GM23338 (cell line): Measurements from ENCODE around the gene CDC42BPA. TPM values are rescaled to one million over a fixed set of nuclear protein-coding genes. Genes with fewer than 3 reads are reported as not detected.

ENCODE experiments used
- ATAC-seq: fragments of 200-7000 bp; cut with Tn5 transposase; 3 replicates; pipeline ENCODE4 v1.9.1; 2020
- DNase-seq: peaks from one replicate; pipeline ENCODE4 v3.0.0-alpha.2; 2015; ENCODE audit warnings: low spot score
- H2AFZ ChIP-seq: fragments of 200-600 bp; sonication (generic); 2 replicates; pipeline ENCODE4 v1.8.0; 2016; ENCODE audit warnings: antibody characterized with exemption, mild to moderate bottlenecking, moderate library complexity
- H3F3A ChIP-seq: fragments of 200-600 bp; sonication (generic); replicated peaks from 2 replicates; pipeline ENCODE4 v1.8.0; 2017; ENCODE audit warnings: antibody characterized with exemption, mixed run types, low read depth
- H3K27ac ChIP-seq: fragments of 200-600 bp; sonication (generic); 2 replicates; pipeline ENCODE4 v1.6.1; 2016; ENCODE audit warnings: low read depth
- H3K27me3 ChIP-seq: fragments of 200-600 bp; sonication (generic); 2 replicates; pipeline ENCODE4 v1.8.0; 2016; ENCODE audit warnings: mild to moderate bottlenecking, mixed run types, moderate library complexity; ENCODE audit not compliant: insufficient read depth
- H3K36me3 ChIP-seq: fragments of 200-600 bp; sonication (generic); 2 replicates; pipeline ENCODE4 v1.8.0; 2016; ENCODE audit warnings: mild to moderate bottlenecking; ENCODE audit not compliant: insufficient read depth
- H3K4me1 ChIP-seq: fragments of 200-600 bp; sonication (generic); 2 replicates; pipeline ENCODE4 v1.8.0; 2016; ENCODE audit warnings: mild to moderate bottlenecking, moderate library complexity; ENCODE audit not compliant: insufficient read depth
- H3K4me2 ChIP-seq: fragments of 200-600 bp; sonication (generic); 2 replicates; pipeline ENCODE4 v1.7.1; 2017; ENCODE audit warnings: mixed run types
- H3K4me3 ChIP-seq: fragments of 200-600 bp; sonication (generic); 2 replicates; pipeline ENCODE4 v1.6.1; 2016; ENCODE audit warnings: mixed run types
- H3K79me2 ChIP-seq: fragments of 200-600 bp; sonication (generic); replicated peaks from 2 replicates; pipeline ENCODE4 v1.8.0; 2017; ENCODE audit warnings: mild to moderate bottlenecking; ENCODE audit not compliant: insufficient read depth
- H3K9me2 ChIP-seq: fragments of 200-600 bp; sonication (generic); 2 replicates; pipeline ENCODE4 v1.8.0; 2017; ENCODE audit not compliant: insufficient read depth
- H4K20me1 ChIP-seq: fragments of 200-600 bp; sonication (generic); replicated peaks from 2 replicates; pipeline ENCODE4 v1.8.0; 2017; ENCODE audit warnings: mild to moderate bottlenecking; ENCODE audit not compliant: insufficient read depth
- H3K27ac Mint-ChIP-seq: 2 replicates; pipeline ENCODE4 v1.8.0; 2020; ENCODE audit warnings: inconsistent platforms, mild to moderate bottlenecking, moderate library complexity, mixed read lengths
- H3K27me3 Mint-ChIP-seq: 3 replicates; pipeline ENCODE4 v1.8.0; 2022; ENCODE audit warnings: low read depth, mild to moderate bottlenecking, moderate library complexity, mixed read lengths, inconsistent platforms; ENCODE audit not compliant: insufficient read depth, poor library complexity
- H3K36me3 Mint-ChIP-seq: 3 replicates; pipeline ENCODE4 v1.8.0; 2021; ENCODE audit warnings: low read depth, mild to moderate bottlenecking, inconsistent platforms, moderate library complexity, mixed read lengths
- H3K4me1 Mint-ChIP-seq: 3 replicates; pipeline ENCODE4 v1.8.0; 2020; ENCODE audit warnings: mild to moderate bottlenecking, inconsistent platforms, mixed read lengths
- H3K4me3 Mint-ChIP-seq: 3 replicates; pipeline ENCODE4 v1.8.0; 2021; ENCODE audit warnings: moderate library complexity, mild to moderate bottlenecking, inconsistent platforms, mixed read lengths
- H3K9me3 Mint-ChIP-seq: 3 replicates; pipeline ENCODE4 v1.8.0; 2020; ENCODE audit warnings: moderate library complexity, mild to moderate bottlenecking, inconsistent platforms, mixed read lengths
- CREB1 ChIP-seq: fragments of 250-450 bp; sonication (Bioruptor Pico); IDR thresholded peaks from 2 replicates; pipeline ENCODE4 v1.5.0; 2020; ENCODE audit warnings: low read depth, mild to moderate bottlenecking, moderate library complexity
- ETS1 ChIP-seq: IDR thresholded peaks from 2 replicates; pipeline ENCODE4 v1.6.1; 2016; ENCODE audit warnings: antibody characterized with exemption
- EZH2 ChIP-seq: fragments of 200-600 bp; sonication (generic); IDR thresholded peaks from one replicate; pipeline ENCODE4 v1.8.0; 2017; ENCODE audit warnings: antibody characterized with exemption, mild to moderate bottlenecking, low read depth; ENCODE audit not compliant: unreplicated experiment
- NANOG ChIP-seq: IDR thresholded peaks from 2 replicates; pipeline ENCODE4 v1.6.1; 2016; ENCODE audit warnings: antibody characterized with exemption, borderline replicate concordance
- POLR2AphosphoS5 ChIP-seq: IDR thresholded peaks from 2 replicates; pipeline ENCODE4 v1.6.1; 2016; ENCODE audit warnings: antibody characterized with exemption, low read depth
- polyA plus RNA-seq: library from polyadenylated mRNA; unstranded; fragments of >200 nt; fragmentation: Nextera tagmentation; extraction: Ambion mirVana; gene quantifications from 2 replicates; pipeline ENCODE4 v1.2.1, GENCODE V29; 2016
- total RNA-seq: library from RNA; depleted of rRNA; stranded (reverse); fragments of >200 nt; shearing (Covaris generic); gene quantifications from 2 replicates; pipeline ENCODE4 v1.2.3, GENCODE V29; 2014
- TF ChIP-seq, protein P1 (sequence below): fragments of 250-450 bp; sonication (Bioruptor Pico); IDR thresholded peaks from 2 replicates; pipeline ENCODE4 v1.5.0; 2020; ENCODE audit warnings: mild to moderate bottlenecking, moderate library complexity

Gene CDC42BPA
- total and polyA plus RNA-seq, 2 experiments from 2014 or later = 17.7 to 40.1 TPM

DNA sequence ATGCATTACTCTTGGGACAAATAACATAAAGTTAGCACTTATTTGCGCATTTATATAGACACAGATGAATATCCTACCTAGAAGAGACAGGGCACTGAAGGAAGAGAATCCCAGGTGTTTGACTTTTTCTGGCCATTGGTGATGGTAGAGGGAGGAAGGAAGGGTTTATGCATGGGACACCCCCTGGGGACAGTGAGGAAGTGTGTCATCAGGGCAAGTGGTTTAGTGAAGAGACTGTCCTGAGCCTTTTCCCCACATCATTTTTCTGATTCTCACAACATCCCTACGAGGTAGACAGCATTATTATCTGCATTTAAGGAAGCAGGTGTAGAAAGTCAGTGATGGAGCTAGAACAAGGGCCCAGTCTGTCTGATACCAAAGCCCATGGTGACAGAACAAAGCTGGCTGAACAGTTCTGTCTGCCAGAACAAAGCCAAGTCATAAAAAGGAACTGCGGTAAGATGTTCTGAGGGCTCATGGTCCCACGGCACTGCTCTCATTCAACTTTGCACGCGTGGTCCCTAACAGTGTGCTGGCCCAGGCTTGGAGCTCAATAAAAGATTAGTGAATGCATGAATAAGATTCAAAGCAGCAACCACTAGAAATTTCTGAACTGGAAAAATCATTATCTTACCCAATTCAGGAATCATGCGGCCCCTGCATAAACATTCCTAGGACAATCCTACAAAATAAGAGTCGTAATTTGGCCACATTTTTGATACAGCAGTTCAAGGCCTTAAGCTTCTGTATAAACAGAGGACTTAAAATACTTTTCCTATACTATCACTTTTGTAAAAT is 12.2 kb upstream of the CDC42BPA start (continued):
- TF ChIP-seq, protein P1, sequence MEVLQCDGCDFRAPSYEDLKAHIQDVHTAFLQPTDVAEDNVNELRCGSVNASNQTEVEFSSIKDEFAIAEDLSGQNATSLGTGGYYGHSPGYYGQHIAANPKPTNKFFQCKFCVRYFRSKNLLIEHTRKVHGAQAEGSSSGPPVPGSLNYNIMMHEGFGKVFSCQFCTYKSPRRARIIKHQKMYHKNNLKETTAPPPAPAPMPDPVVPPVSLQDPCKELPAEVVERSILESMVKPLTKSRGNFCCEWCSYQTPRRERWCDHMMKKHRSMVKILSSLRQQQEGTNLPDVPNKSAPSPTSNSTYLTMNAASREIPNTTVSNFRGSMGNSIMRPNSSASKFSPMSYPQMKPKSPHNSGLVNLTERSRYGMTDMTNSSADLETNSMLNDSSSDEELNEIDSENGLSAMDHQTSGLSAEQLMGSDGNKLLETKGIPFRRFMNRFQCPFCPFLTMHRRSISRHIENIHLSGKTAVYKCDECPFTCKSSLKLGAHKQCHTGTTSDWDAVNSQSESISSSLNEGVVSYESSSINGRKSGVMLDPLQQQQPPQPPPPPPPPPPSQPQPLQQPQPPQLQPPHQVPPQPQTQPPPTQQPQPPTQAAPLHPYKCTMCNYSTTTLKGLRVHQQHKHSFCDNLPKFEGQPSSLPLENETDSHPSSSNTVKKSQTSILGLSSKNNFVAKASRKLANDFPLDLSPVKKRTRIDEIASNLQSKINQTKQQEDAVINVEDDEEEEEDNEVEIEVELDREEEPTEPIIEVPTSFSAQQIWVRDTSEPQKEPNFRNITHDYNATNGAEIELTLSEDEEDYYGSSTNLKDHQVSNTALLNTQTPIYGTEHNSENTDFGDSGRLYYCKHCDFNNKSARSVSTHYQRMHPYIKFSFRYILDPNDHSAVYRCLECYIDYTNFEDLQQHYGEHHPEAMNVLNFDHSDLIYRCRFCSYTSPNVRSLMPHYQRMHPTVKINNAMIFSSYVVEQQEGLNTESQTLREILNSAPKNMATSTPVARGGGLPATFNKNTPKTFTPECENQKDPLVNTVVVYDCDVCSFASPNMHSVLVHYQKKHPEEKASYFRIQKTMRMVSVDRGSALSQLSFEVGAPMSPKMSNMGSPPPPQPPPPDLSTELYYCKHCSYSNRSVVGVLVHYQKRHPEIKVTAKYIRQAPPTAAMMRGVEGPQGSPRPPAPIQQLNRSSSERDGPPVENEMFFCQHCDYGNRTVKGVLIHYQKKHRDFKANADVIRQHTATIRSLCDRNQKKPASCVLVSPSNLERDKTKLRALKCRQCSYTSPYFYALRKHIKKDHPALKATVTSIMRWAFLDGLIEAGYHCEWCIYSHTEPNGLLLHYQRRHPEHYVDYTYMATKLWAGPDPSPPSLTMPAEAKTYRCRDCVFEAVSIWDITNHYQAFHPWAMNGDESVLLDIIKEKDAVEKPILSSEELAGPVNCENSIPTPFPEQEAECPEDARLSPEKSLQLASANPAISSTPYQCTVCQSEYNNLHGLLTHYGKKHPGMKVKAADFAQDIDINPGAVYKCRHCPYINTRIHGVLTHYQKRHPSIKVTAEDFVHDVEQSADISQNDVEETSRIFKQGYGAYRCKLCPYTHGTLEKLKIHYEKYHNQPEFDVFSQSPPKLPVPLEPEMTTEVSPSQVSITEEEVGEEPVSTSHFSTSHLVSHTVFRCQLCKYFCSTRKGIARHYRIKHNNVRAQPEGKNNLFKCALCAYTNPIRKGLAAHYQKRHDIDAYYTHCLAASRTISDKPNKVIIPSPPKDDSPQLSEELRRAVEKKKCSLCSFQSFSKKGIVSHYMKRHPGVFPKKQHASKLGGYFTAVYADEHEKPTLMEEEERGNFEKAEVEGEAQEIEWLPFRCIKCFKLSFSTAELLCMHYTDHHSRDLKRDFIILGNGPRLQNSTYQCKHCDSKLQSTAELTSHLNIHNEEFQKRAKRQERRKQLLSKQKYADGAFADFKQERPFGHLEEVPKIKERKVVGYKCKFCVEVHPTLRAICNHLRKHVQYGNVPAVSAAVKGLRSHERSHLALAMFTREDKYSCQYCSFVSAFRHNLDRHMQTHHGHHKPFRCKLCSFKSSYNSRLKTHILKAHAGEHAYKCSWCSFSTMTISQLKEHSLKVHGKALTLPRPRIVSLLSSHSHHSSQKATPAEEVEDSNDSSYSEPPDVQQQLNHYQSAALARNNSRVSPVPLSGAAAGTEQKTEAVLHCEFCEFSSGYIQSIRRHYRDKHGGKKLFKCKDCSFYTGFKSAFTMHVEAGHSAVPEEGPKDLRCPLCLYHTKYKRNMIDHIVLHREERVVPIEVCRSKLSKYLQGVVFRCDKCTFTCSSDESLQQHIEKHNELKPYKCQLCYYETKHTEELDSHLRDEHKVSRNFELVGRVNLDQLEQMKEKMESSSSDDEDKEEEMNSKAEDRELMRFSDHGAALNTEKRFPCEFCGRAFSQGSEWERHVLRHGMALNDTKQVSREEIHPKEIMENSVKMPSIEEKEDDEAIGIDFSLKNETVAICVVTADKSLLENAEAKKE = no peak
- TF ChIP-seq EZH2 = no peak

- H3K4me3 ChIP-seq = no peak overlapping the region
- TF ChIP-seq, protein P1 = no peak
- TF ChIP-seq ETS1 = no peak
- no peak for TF ChIP-seq CREB1
- TF ChIP-seq POLR2AphosphoS5 = no peak
- no peak for TF ChIP-seq NANOG
These were observed 10.2 kb upstream of the CDC42BPA start for GRCh38 chr1:227328405-227329019.

More at GRCh38 chr1:227328405-227329019, 10.2 kb upstream of the CDC42BPA start:
- Mint-ChIP-seq H3K4me1 (peaks cover 22% of the 10 kb centered on the region), H3K36me3 (peaks cover 6% of the 10 kb centered on the region; the same call in 2 of the 3 replicates), H3K27ac (no peak overlapping the region), H3K4me3 (no peak overlapping the region), H3K27me3 (peaks cover 7% of the 10 kb centered on the region), H3K9me3 (peaks cover 9% of the 10 kb centered on the region)
- Histone ChIP-seq H3K4me1 (peaks cover 6% of the 10 kb centered on the region; the same call in 1 of the 2 replicates), H4K20me1 (no peaks in the 10 kb centered on the region), H3K9me2 (no peaks in the 10 kb centered on the region), H3F3A (no peaks in the 10 kb centered on the region), H2AFZ (peak overlapping the region; percentile 74; the same call in 1 of the 2 replicates), H3K4me2 (no peak overlapping the region), H3K27ac (no peak overlapping the region), H3K79me2 (no peaks in the 10 kb centered on the region), H3K27me3 (no peaks in the 10 kb centered on the region), H3K36me3 (peaks cover 2% of the 10 kb centered on the region; the same call in 1 of the 2 replicates)
- ATAC-seq (no peak), DNase-seq (no peak)
